H1 (cell line): ENCODE results near the gene SPANXA2. TPM values are rescaled to one million over a fixed set of nuclear protein-coding genes. Genes with fewer than 3 reads are reported as not detected.

Experiments used
- CTCF ChIA-PET: fragments of 300-600 bp; sonication (Branson Sonifier 250); formaldehyde crosslinking; loops from one replicate; lab custom pipeline; 2021; ENCODE audit not compliant: partially characterized antibody; lab: Charles Lee
- POLR2A ChIA-PET: fragments of 300-600 bp; sonication (Branson Sonifier 250); formaldehyde crosslinking; loops from one replicate; lab custom pipeline; 2021; ENCODE audit warnings: inconsistent platforms; ENCODE audit not compliant: partially characterized antibody; lab: Charles Lee
- DNase-seq, 2 experiments: peaks; one replicate each; pipeline versions ENCODE4 v3.0.0 to v3.0.0-alpha.2; 2010 to 2022; ENCODE audit warnings: low spot score in 2 of 2, low read depth in 1 of 2, mixed read lengths in 1 of 2
- FAIRE-seq: peaks from 2 replicates; lab custom pipeline; 2011; peaks lifted over from hg19 to GRCh38; lab: Jason Lieb, UNC
- H2AFZ ChIP-seq: 2 replicates; pipeline ENCODE4 v1.8.1; 2012; ENCODE audit warnings: low read length, inconsistent platforms
- H2AK5ac ChIP-seq: 2 replicates; pipeline ENCODE4 v1.6.1; 2013; ENCODE audit warnings: low read depth, low read length
- H2BK120ac ChIP-seq: replicated peaks from 2 replicates; pipeline ENCODE3; 2013; ENCODE audit warnings: low read depth, low read length, inconsistent platforms
- H2BK12ac ChIP-seq: 2 replicates; pipeline ENCODE4 v1.6.1; 2013; ENCODE audit warnings: low read depth, low read length
- H2BK15ac ChIP-seq: 2 replicates; pipeline ENCODE4 v1.6.1; 2013; ENCODE audit warnings: low read length
- H2BK20ac ChIP-seq: 2 replicates; pipeline ENCODE4 v1.6.1; 2013; ENCODE audit warnings: low read length
- H2BK5ac ChIP-seq: 2 replicates; pipeline ENCODE4 v1.6.1; 2013; ENCODE audit warnings: low read depth, low read length
- H3K14ac ChIP-seq: 2 replicates; pipeline ENCODE4 v1.6.1; 2013; ENCODE audit warnings: inconsistent platforms; ENCODE audit not compliant: insufficient read length
- H3K18ac ChIP-seq: 2 replicates; pipeline ENCODE4 v1.6.1; 2013; ENCODE audit warnings: low read length; ENCODE audit errors: extremely low read depth
- H3K23ac ChIP-seq: 2 replicates; pipeline ENCODE4 v1.6.1; 2013; ENCODE audit warnings: inconsistent platforms; ENCODE audit not compliant: insufficient read length
- H3K23me2 ChIP-seq: 2 replicates; pipeline ENCODE4 v1.6.1; 2013; ENCODE audit warnings: low read depth, low read length
- H3K27ac ChIP-seq: 2 replicates; pipeline ENCODE4 v1.6.1; 2011; ENCODE audit warnings: low read depth, low read length, inconsistent platforms
- H3K27me3 ChIP-seq, 4 experiments: replicated peaks in 1 of 4; 1 replicate in 1 of 4; 2 replicates in 3 of 4; pipeline versions ENCODE4 v1.6.1 to v1.8.1; 2011 to 2013; ENCODE audit warnings: low read length in 3 of 4, mild to moderate bottlenecking in 3 of 4, inconsistent platforms in 2 of 4, mixed read lengths in 2 of 4, moderate library complexity in 1 of 4; ENCODE audit not compliant: control insufficient read depth in 3 of 4, insufficient read depth in 3 of 4; ENCODE audit errors: extremely low read depth in 1 of 4
- H3K36me3 ChIP-seq, 4 experiments: 2 replicates each; pipeline versions ENCODE4 v1.6.1 to v1.8.1; 2011 to 2013; ENCODE audit warnings: mild to moderate bottlenecking in 4 of 4, low read length in 3 of 4, moderate library complexity in 2 of 4, control low read depth in 1 of 4, inconsistent platforms in 1 of 4; ENCODE audit not compliant: insufficient read depth in 4 of 4, control insufficient read depth in 2 of 4
- H3K4ac ChIP-seq: replicated peaks from 2 replicates; pipeline ENCODE3; 2013; ENCODE audit warnings: low read length, low read depth, mixed read lengths, inconsistent platforms; ENCODE audit not compliant: insufficient read length
- H3K4me1 ChIP-seq, 4 experiments: replicated peaks in 1 of 4; 1 replicate in 1 of 4; 2 replicates in 3 of 4; pipeline versions ENCODE4 v1.6.1 to v1.8.1; 2011 to 2013; ENCODE audit warnings: low read length in 3 of 4, inconsistent platforms in 2 of 4, mixed read lengths in 1 of 4; ENCODE audit not compliant: insufficient read depth in 4 of 4, control insufficient read depth in 3 of 4
- H3K4me2 ChIP-seq, 2 experiments: 2 replicates each; pipeline versions ENCODE4 v1.6.1 to v1.8.1; 2011 to 2013; ENCODE audit warnings: low read depth in 2 of 2, low read length in 2 of 2, control low read depth in 1 of 2, inconsistent platforms in 1 of 2, mild to moderate bottlenecking in 1 of 2; ENCODE audit not compliant: insufficient read depth in 1 of 2
- H3K4me3 ChIP-seq, 4 experiments: fragments of 200-600, 300-600 bp in 1 of 4; sonication (generic), shearing (Covaris generic), sonication (Bioruptor Twin) in 1 of 4; 2 replicates each; pipeline versions ENCODE4 v1.5.1 to v1.8.1; 2011 to 2016; ENCODE audit warnings: low read length in 4 of 4, low read depth in 3 of 4, control low read depth in 2 of 4, inconsistent platforms in 2 of 4, mild to moderate bottlenecking in 2 of 4, mixed read lengths in 1 of 4, moderate library complexity in 1 of 4; ENCODE audit not compliant: insufficient read depth in 2 of 4; ENCODE audit errors: extremely low read depth in 1 of 4
- H3K56ac ChIP-seq: replicated peaks from 2 replicates; pipeline ENCODE3; 2013; ENCODE audit warnings: low read depth, mild to moderate bottlenecking, mixed read lengths, low read length, inconsistent platforms; ENCODE audit not compliant: insufficient read length
- H3K79me1 ChIP-seq: 2 replicates; pipeline ENCODE4 v1.6.1; 2013; ENCODE audit warnings: low read depth, low read length, control low read depth
- H3K79me2 ChIP-seq, 2 experiments: 2 replicates each; pipeline versions ENCODE4 v1.6.1 to v1.8.1; 2012 to 2013; ENCODE audit warnings: low read length in 2 of 2, mild to moderate bottlenecking in 2 of 2, inconsistent platforms in 1 of 2; ENCODE audit not compliant: insufficient read depth in 2 of 2, control insufficient read depth in 1 of 2
- H3K9ac ChIP-seq, 4 experiments: replicated peaks in 1 of 4; 1 replicate in 1 of 4; 2 replicates in 3 of 4; pipeline versions ENCODE4 v1.6.1 to v1.8.1; 2011 to 2013; ENCODE audit warnings: low read depth in 3 of 4, low read length in 3 of 4, control low read depth in 2 of 4, mild to moderate bottlenecking in 2 of 4, moderate library complexity in 2 of 4, inconsistent platforms in 1 of 4; ENCODE audit errors: extremely low read depth in 1 of 4
- H3K9me3 ChIP-seq, 2 experiments: 2 replicates each; pipeline versions ENCODE4 v1.6.1 to v1.8.1; 2012 to 2013; ENCODE audit warnings: mild to moderate bottlenecking in 2 of 2, moderate library complexity in 2 of 2, control low read depth in 1 of 2, inconsistent platforms in 1 of 2, low read depth in 1 of 2, low read length in 1 of 2, mixed read lengths in 1 of 2; ENCODE audit not compliant: insufficient read depth in 2 of 2
- H4K20me1 ChIP-seq, 2 experiments: replicated peaks in 1 of 2; 2 replicates each; pipeline versions ENCODE3 to v1.8.1; 2011 to 2013; ENCODE audit warnings: inconsistent platforms in 2 of 2, low read length in 2 of 2, mild to moderate bottlenecking in 1 of 2; ENCODE audit not compliant: insufficient read depth in 2 of 2, control insufficient read depth in 1 of 2
- H4K5ac ChIP-seq: 2 replicates; pipeline ENCODE4 v1.6.1; 2013; ENCODE audit warnings: low read length, low read depth, mixed read lengths, inconsistent platforms; ENCODE audit not compliant: insufficient read length
- H4K8ac ChIP-seq: 2 replicates; pipeline ENCODE4 v1.8.0; 2013; ENCODE audit warnings: mild to moderate bottlenecking, moderate library complexity, low read length, inconsistent platforms; ENCODE audit not compliant: insufficient read depth; ENCODE audit errors: extremely low read depth
- H4K91ac ChIP-seq: replicated peaks from 2 replicates; pipeline ENCODE3; 2013; ENCODE audit warnings: low read length, mixed read lengths, inconsistent platforms; ENCODE audit not compliant: insufficient read length
- CREB1 ChIP-seq: IDR thresholded peaks from 2 replicates; pipeline ENCODE4 v1.6.1; 2012; ENCODE audit warnings: inconsistent platforms
- CTBP2 ChIP-seq: IDR thresholded peaks from 2 replicates; pipeline ENCODE4 v1.7.0; 2011; ENCODE audit warnings: borderline replicate concordance, mild to moderate bottlenecking, moderate library complexity, mixed read lengths, low read length; ENCODE audit not compliant: insufficient read depth, insufficient read length
- EGR1 ChIP-seq: IDR thresholded peaks from 2 replicates; pipeline ENCODE4 v1.6.1; 2011; ENCODE audit warnings: low read depth, low read length, borderline replicate concordance
- EP300 ChIP-seq, 2 experiments: IDR thresholded peaks; 1 replicate in 1 of 2; 2 replicates in 1 of 2; pipeline ENCODE4 v1.6.1; 2011 to 2012; ENCODE audit warnings: low read depth in 2 of 2, low read length in 2 of 2, mild to moderate bottlenecking in 2 of 2, borderline replicate concordance in 1 of 2, inconsistent platforms in 1 of 2, moderate library complexity in 1 of 2
- EZH2 ChIP-seq: fragments of 200-600 bp; sonication (generic); IDR thresholded peaks from 2 replicates; pipeline ENCODE4 v1.7.1; 2012; ENCODE audit warnings: low read depth, mild to moderate bottlenecking, moderate library complexity, low read length, inconsistent platforms; ENCODE audit not compliant: severe bottlenecking
- GABPA ChIP-seq: IDR thresholded peaks from 2 replicates; pipeline ENCODE4 v1.6.1; 2011; ENCODE audit warnings: mild to moderate bottlenecking, low read length, moderate library complexity, borderline replicate concordance; ENCODE audit not compliant: insufficient read depth
- KDM4A ChIP-seq: IDR thresholded peaks from one replicate; pipeline ENCODE4 v1.7.1; 2012; ENCODE audit warnings: low read depth, mild to moderate bottlenecking, moderate library complexity, low read length, inconsistent platforms; ENCODE audit not compliant: severe bottlenecking
- MAFK ChIP-seq: IDR thresholded peaks from 2 replicates; pipeline ENCODE4 v1.6.1; 2012; ENCODE audit warnings: low read depth, mild to moderate bottlenecking, improper control_type of control experiment, low read length
- POLR2AphosphoS5 ChIP-seq: IDR thresholded peaks from 2 replicates; pipeline ENCODE4 v1.6.1; 2011; ENCODE audit warnings: low read depth, low read length
- RXRA ChIP-seq: IDR thresholded peaks from 2 replicates; pipeline ENCODE4 v1.6.1; 2011; ENCODE audit warnings: low read depth, mild to moderate bottlenecking, low read length, moderate library complexity; ENCODE audit not compliant: insufficient read depth
- SIX5 ChIP-seq: IDR thresholded peaks from 2 replicates; pipeline ENCODE4 v1.6.1; 2011; ENCODE audit warnings: mild to moderate bottlenecking, low read depth, low read length
- SP2 ChIP-seq: IDR thresholded peaks from 2 replicates; pipeline ENCODE4 v1.6.1; 2012; ENCODE audit warnings: mild to moderate bottlenecking, low read length, inconsistent platforms
- SP4 ChIP-seq: IDR thresholded peaks from 2 replicates; pipeline ENCODE4 v1.6.1; 2012; ENCODE audit warnings: low read length, inconsistent platforms
- SUZ12 ChIP-seq: fragments of 200-600 bp; sonication (generic); IDR thresholded peaks from 2 replicates; pipeline ENCODE4 v1.6.1; 2012; ENCODE audit warnings: mild to moderate bottlenecking, inconsistent platforms, low read length, moderate library complexity, mixed read lengths
- TBP ChIP-seq: IDR thresholded peaks from 2 replicates; pipeline ENCODE4 v1.6.1; 2011; ENCODE audit warnings: low read depth, low read length, improper control_type of control experiment
- USF2 ChIP-seq: IDR thresholded peaks from 2 replicates; pipeline ENCODE4 v1.6.1; 2011; ENCODE audit warnings: low read length, improper control_type of control experiment
- polyA plus RNA-seq, 7 experiments: library from polyadenylated mRNA; depleted of rRNA in 3 of 7; stranded (reverse) in 5 of 7; unstranded in 2 of 7; fragments of >200 nt in 5 of 7; fragments of 200-250 nt in 2 of 7; gene quantifications; 1 replicate in 5 of 7; 2 replicates in 1 of 7; 4 replicates in 1 of 7; pipeline versions ENCODE4 v1.2.1 to v1.2.3, GENCODE V29; 2011 to 2013; ENCODE audit warnings: missing spikeins in 2 of 7, mixed read lengths in 2 of 7
- total RNA-seq: library from RNA; stranded (reverse); fragmentation: NEBNext Ultra II Directional; extraction: Animal tissue kit (Norgen Biotek cat#: 25700); gene quantifications from 2 replicates; pipeline ENCODE4 v1.2.1, GENCODE V29; 2021

Gene SPANXA2
- total and polyA plus RNA-seq, 2 of the 8 experiments (the other 6 are each of a cell fraction or from before 2014, with no cell fraction given): not detected

DNA sequence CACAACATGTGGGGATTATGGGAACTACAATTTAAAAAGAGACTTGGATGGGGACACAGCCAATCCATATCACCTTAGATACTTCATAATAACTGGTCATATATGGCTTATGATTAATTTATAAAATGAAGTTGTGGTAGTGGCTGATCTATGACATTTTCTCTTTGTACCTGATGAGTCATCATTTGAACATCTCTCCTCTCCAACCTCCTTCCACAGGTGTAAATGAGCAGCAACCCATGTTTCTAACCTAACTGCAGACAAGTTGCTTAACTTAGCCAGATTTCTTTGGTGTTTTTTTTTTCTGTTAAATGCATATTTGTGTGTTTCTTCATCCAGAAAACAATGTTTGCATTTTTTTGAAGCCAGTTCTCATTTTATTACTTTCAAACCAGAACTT is 42.6 kb downstream of the SPANXA2 start:
- DNase-seq (no peak), FAIRE-seq (no peak)
- no peak overlapping the region for H2AK5ac ChIP-seq
- no peaks in the 10 kb centered on the region for H3K79me1 ChIP-seq
- no peak overlapping the region for H4K8ac ChIP-seq
- no peak overlapping the region for H3K56ac ChIP-seq
- no peak overlapping the region for H2BK120ac ChIP-seq
- H2BK12ac ChIP-seq: no peak overlapping the region
- no peaks in the 10 kb centered on the region for H3K9me3 ChIP-seq
- H3K4ac ChIP-seq: no peak overlapping the region
- H3K27ac ChIP-seq: no peak overlapping the region
- H3K23me2 ChIP-seq: no peaks in the 10 kb centered on the region
- no peak overlapping the region for H3K18ac ChIP-seq
- no peak overlapping the region for H2AFZ ChIP-seq
- no peak overlapping the region for H2BK20ac ChIP-seq
- ChIA-PET POLR2A (no interaction called here), CTCF (no interaction called here)
- no peaks in the 10 kb centered on the region for H3K4me1 ChIP-seq
- H3K79me2 ChIP-seq: no peaks in the 10 kb centered on the region
- H3K27me3 ChIP-seq: no peaks in the 10 kb centered on the region
- no peaks in the 10 kb centered on the region for H3K36me3 ChIP-seq
- no peak overlapping the region for H2BK5ac ChIP-seq
- H3K4me2 ChIP-seq: no peak overlapping the region
- H4K91ac ChIP-seq: no peak overlapping the region
- no peak overlapping the region for H3K14ac ChIP-seq
- no peaks in the 10 kb centered on the region for H4K20me1 ChIP-seq
- H3K4me3 ChIP-seq: no peak overlapping the region
- no peak overlapping the region for H3K9ac ChIP-seq
- no peak overlapping the region for H3K23ac ChIP-seq
- H2BK15ac ChIP-seq: no peak overlapping the region
- no peak overlapping the region for H4K5ac ChIP-seq
- no peak for TF ChIP-seq EGR1
- TF ChIP-seq SP4: no peak
- TF ChIP-seq GABPA: no peak
- TF ChIP-seq MAFK: no peak
- TF ChIP-seq EP300 (IDR thresholded peaks at IDR 0.05; ENCODE audit: borderline replicate concordance in 1 of 2, low read depth in 2 of 2, low read length in 2 of 2): no peak
- no peak for TF ChIP-seq SP2
- TF ChIP-seq POLR2AphosphoS5: no peak
- TF ChIP-seq CTBP2: no peak
- TF ChIP-seq KDM4A: no peak
- no peak for TF ChIP-seq TBP
- TF ChIP-seq USF2: no peak
- no peak for TF ChIP-seq RXRA
- TF ChIP-seq SIX5: no peak
- no peak for TF ChIP-seq EZH2
- no peak for TF ChIP-seq CREB1
- TF ChIP-seq SUZ12: no peak
